ENCODE data around the gene PCSK7.
"Not testable (repeated sequence)": the region's sequence is repeated elsewhere in the genome, so short reads cannot be mapped to it uniquely, and the experiment has no call there.

PCSK7 gene, protein sequence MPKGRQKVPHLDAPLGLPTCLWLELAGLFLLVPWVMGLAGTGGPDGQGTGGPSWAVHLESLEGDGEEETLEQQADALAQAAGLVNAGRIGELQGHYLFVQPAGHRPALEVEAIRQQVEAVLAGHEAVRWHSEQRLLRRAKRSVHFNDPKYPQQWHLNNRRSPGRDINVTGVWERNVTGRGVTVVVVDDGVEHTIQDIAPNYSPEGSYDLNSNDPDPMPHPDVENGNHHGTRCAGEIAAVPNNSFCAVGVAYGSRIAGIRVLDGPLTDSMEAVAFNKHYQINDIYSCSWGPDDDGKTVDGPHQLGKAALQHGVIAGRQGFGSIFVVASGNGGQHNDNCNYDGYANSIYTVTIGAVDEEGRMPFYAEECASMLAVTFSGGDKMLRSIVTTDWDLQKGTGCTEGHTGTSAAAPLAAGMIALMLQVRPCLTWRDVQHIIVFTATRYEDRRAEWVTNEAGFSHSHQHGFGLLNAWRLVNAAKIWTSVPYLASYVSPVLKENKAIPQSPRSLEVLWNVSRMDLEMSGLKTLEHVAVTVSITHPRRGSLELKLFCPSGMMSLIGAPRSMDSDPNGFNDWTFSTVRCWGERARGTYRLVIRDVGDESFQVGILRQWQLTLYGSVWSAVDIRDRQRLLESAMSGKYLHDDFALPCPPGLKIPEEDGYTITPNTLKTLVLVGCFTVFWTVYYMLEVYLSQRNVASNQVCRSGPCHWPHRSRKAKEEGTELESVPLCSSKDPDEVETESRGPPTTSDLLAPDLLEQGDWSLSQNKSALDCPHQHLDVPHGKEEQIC

DNA sequence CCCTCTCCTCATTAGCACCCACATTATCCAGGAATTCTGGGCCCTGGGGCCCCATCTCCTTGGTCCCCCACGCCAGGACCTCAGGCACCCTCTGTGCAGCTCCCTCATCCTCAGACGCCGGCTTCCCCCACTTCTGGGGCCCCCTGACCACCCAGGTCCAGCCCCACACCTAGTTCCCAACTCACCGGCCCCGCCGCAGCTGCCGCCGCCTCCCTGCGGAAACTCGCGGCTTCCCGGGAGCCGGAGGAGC, at the start of gene PCSK7:
Gene PCSK7, minus strand, starts transcription at position 232 of the 250 bp plus-strand sequence. CDS start 2,229 bp downstream, outside the sequence.
- DNase-seq (ENCODE audit: low read depth) = no peak
- TF ChIP-seq, protein P1, sequence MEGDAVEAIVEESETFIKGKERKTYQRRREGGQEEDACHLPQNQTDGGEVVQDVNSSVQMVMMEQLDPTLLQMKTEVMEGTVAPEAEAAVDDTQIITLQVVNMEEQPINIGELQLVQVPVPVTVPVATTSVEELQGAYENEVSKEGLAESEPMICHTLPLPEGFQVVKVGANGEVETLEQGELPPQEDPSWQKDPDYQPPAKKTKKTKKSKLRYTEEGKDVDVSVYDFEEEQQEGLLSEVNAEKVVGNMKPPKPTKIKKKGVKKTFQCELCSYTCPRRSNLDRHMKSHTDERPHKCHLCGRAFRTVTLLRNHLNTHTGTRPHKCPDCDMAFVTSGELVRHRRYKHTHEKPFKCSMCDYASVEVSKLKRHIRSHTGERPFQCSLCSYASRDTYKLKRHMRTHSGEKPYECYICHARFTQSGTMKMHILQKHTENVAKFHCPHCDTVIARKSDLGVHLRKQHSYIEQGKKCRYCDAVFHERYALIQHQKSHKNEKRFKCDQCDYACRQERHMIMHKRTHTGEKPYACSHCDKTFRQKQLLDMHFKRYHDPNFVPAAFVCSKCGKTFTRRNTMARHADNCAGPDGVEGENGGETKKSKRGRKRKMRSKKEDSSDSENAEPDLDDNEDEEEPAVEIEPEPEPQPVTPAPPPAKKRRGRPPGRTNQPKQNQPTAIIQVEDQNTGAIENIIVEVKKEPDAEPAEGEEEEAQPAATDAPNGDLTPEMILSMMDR (IDR thresholded peaks at IDR 0.05; ENCODE audit: insufficient read depth, low read depth, low read length, missing control alignments) = no peak
- H3K4me3 ChIP-seq (ENCODE audit: low read depth, low read length) = peak within 1 kb of the TSS; percentile 96

DNA sequence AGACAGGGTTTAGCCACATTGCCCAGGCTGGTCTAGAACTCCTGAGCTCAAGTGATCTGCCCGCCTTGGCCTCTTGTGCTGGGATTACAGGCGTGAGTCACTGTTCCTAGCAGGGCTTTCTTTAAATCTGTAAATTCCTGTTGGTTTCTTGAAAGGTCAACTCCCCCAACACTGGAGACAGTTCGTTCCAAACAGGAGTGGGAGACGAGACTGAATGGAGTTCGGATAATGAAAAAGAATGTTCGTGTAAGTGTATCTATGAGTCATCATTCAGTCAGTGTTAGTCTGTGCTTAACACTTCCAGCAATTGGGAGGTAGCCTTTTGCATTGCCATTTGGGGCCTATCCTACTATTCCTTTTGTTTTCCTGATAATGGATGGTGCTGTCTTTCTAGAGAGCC, 49.3 kb upstream of the PCSK7 start:
- DNase-seq (ENCODE audit: low read depth) = no peak
- no peak overlapping the region for H3K4me3 ChIP-seq (ENCODE audit: low read depth, low read length)
- TF ChIP-seq, protein P1 (IDR thresholded peaks at IDR 0.05; ENCODE audit: insufficient read depth, low read depth, low read length, missing control alignments) = no peak

DNA sequence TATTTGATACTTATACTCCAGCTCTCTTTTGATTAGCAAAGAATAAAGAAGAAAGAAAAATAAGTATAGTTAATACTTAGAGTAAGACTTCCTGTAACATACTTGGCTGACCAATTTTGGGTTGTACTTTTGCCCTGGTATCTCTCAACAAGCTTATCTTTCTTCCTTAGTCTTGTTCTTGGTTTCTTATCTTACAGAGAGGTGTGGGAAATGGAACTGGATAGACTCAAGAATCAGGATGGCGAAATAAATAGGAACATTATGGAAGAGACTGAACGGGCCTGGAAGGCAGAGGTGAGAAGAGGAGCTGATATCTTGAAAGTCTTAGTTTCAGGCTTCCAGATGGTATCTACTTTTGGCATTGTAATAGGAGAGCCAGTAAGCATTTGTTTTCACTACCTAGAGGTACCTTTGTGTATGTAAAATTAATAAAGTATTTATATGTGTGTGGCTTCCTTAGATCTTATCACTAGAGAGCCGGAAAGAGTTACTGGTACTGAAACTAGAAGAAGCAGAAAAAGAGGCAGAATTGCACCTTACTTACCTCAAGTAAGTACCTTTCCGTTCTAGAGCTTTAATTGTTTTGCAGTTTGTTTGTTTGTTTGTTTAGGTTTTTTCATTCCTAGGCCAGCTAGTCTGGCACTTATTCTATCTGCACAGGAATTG, 48.0 kb upstream of the PCSK7 start:
- DNase-seq (ENCODE audit: low read depth) = no peak
- no peak overlapping the region for H3K4me3 ChIP-seq (ENCODE audit: low read depth, low read length)
- TF ChIP-seq, protein P1 (IDR thresholded peaks at IDR 0.05; ENCODE audit: insufficient read depth, low read depth, low read length, missing control alignments) = no peak

DNA sequence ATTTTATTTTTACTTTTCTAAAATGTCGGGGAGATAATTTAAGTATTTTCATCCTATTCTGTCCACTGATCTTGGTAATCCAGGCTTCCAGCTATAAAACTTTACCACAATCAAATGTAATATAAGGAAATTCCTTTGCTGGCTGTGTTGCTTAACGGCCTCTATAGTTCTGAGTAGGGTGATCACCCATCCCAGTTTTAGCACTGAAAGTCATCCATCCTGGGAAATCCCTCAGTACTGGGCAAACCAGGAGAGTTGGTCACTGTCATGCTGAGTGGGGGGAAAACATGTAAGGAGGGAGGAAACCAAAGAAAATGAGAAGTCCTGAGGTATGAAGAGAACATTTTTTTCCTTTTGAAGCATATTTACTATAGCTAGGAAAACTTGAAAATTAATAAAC, 46.5 kb upstream of the PCSK7 start:
- TF ChIP-seq, protein P1 (IDR thresholded peaks at IDR 0.05; ENCODE audit: insufficient read depth, low read depth, low read length, missing control alignments) = no peak
- H3K4me3 ChIP-seq (ENCODE audit: low read depth, low read length) = no peak overlapping the region
- DNase-seq (ENCODE audit: low read depth) = no peak

DNA sequence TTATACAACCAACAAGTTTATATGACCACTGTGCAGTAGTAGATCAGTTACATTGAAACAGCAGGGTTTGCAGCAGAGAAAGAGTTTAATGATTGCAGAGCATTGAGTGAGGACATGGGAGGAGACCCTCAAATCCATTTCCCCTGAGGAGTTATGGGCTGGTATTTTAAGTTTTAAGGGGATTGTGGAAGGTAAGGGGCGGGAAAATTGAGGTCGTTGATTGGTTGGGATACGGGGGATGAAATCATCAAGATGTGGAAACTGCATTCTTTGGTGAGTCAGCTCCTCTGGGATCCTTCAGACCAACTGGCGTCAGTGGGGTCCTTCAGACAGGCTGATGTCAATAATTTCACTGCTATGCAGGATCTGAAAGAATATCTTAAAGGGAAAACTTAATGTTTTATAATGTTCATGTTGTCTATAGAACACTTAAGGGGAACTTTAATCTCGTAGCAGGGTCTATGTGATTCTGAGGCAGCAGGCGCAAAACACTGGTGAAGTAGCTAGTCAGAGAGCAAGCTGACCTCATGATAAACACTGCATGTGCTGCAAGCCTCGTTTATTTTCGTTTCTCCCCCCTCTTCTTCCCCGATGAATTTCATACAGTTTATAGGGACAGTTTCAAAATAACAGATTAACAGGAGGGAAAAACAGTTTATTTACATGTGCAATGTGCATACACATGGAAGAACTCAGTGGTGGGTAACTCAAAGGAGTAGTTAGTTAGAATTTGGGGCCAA, 41.8 kb upstream of the PCSK7 start:
- no peak overlapping the region for H3K4me3 ChIP-seq (ENCODE audit: low read depth, low read length)
- TF ChIP-seq, protein P1 (IDR thresholded peaks at IDR 0.05; ENCODE audit: insufficient read depth, low read depth, low read length, missing control alignments) = no peak
- no peak for DNase-seq (ENCODE audit: low read depth)

DNA sequence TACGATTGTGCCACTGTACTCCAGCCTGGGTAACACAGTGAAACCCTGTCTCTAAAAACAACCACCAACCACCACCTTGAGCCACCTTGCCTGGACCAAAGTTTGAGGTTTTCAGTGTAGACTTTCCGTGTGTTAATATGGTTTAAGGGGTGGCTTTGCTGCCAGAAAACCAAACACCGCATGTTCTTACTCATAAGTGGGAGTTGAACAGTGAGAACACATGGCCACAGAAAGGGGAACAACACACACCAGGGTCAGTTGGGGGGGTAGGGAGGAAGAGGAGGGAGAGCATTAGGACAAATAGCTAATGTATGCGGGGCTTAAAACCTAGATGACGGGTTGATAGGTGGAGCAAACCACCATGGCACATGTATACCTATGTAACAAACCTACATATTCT, 40.3 kb upstream of the PCSK7 start:
- not testable (repeated sequence) for DNase-seq (ENCODE audit: low read depth); H3K4me3 ChIP-seq (ENCODE audit: low read depth, low read length)

DNA sequence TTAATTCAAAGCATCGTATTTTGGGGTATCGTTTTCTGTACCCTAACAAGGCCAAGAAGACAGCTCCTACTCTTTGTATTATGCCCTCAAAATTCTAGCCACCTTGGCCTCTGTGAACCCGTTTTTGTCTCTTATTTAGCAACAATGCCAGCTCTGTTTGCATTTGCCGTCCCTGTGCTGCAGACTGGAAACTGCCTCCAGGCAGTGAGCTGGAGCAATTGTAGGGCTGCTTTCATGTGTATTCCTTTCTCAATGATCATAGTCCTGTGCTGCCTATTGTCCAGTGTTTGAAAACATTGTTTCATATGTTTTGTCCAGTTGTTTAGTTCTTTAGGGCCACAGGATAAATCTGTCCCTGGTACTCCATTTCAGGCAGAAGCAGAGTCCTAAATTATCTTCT, 39.3 kb upstream of the PCSK7 start:
- DNase-seq (ENCODE audit: low read depth) = no peak
- TF ChIP-seq, protein P1 (IDR thresholded peaks at IDR 0.05; ENCODE audit: insufficient read depth, low read depth, low read length, missing control alignments) = no peak
- no peak overlapping the region for H3K4me3 ChIP-seq (ENCODE audit: low read depth, low read length)

All from GM12865 (cell line).